Activated CD8-positive, alpha-beta memory T cell treated with anti-CD3 and anti-CD28 coated beads, Interleukin-2, amount 50 U/mL, for 24 hours (primary cell): Measurements from ENCODE around the gene GAS2L2.
"Not testable (repeated sequence)": the region's sequence is repeated elsewhere in the genome, so short reads cannot be mapped to it uniquely, and the experiment has no call there.

Experiments
- DNase-seq: peaks from one replicate; pipeline ENCODE4 v3.0.0-alpha.2; 2020; ENCODE audit errors: extremely low read depth

The GAS2L2 gene

GRCh38 chr17:35773129-35773528 is 20.1 kb upstream of the GAS2L2 start:
- DNase-seq: no peak

- DNase-seq: no peak
These were observed 17.0 kb upstream of the GAS2L2 start for GRCh38 chr17:35769895-35770486.

- no peak for DNase-seq
These were observed 15.8 kb upstream of the GAS2L2 start for GRCh38 chr17:35768797-35769196.

GRCh38 chr17:35766903-35767510 is 14.0 kb upstream of the GAS2L2 start:
- no peak for DNase-seq

GRCh38 chr17:35766489-35766877 is 13.4 kb upstream of the GAS2L2 start:
- no peak for DNase-seq

GRCh38 chr17:35765756-35766488 is 12.9 kb upstream of the GAS2L2 start:
- no peak for DNase-seq

GRCh38 chr17:35765086-35765710 is 12.2 kb upstream of the GAS2L2 start:
- DNase-seq: no peak

- DNase-seq: peak; percentile 54
These were observed 11.3 kb upstream of the GAS2L2 start for GRCh38 chr17:35764123-35764991.

- DNase-seq: no peak
These were observed 10.7 kb upstream of the GAS2L2 start for GRCh38 chr17:35763767-35764122.

- DNase-seq: no peak
These were observed 8.6 kb upstream of the GAS2L2 start for GRCh38 chr17:35761601-35762000.

GRCh38 chr17:35760587-35760986 is 7.5 kb upstream of the GAS2L2 start, which contains the start of gene C17orf50:
C17orf50 (plus strand) TSS chr17:35760887; CDS start chr17:35760942, 55 bp downstream.
- DNase-seq: no peak

- DNase-seq: no peak
These were observed 4.2 kb upstream of the GAS2L2 start for GRCh38 chr17:35757243-35757642.

- DNase-seq: no peak
These were observed 568 bp downstream of the GAS2L2 start for GRCh38 chr17:35752471-35752870.

GRCh38 chr17:35751541-35751940 is 1.5 kb downstream of the GAS2L2 start:
- DNase-seq: not testable (repeated sequence)

GRCh38 chr17:35750526-35751395 is 2.3 kb downstream of the GAS2L2 start:
- DNase-seq: no peak

- no peak for DNase-seq
These were observed 3.3 kb downstream of the GAS2L2 start for GRCh38 chr17:35749560-35750412.

GRCh38 chr17:35748979-35749378 is 4.1 kb downstream of the GAS2L2 start:
- no peak for DNase-seq

- no peak for DNase-seq
These were observed 4.6 kb downstream of the GAS2L2 start for GRCh38 chr17:35748341-35748841.

GRCh38 chr17:35747540-35748017 is 5.5 kb downstream of the GAS2L2 start:
- peak; percentile 46 for DNase-seq
